ENCODE data around the gene CELSR1. TPM values are rescaled to one million over a fixed set of nuclear protein-coding genes. Genes with fewer than 3 reads are reported as not detected.
A peak's percentile ranks its signal among the peaks of the same experiment; 100 is the strongest.

CELSR1 gene
- total and polyA plus RNA-seq, 2 of the 13 experiments (the other 11 are each of a cell fraction or from before 2014, with no cell fraction given), result 0.78 to 1.8 TPM

GRCh38 chr22:46500201-46500600, 37.2 kb downstream of the CELSR1 start:
- no peak overlapping the region for H3K27ac ChIP-seq (ENCODE audit: extremely low read length, insufficient read depth, low read length)
- H3K27me3 ChIP-seq (ENCODE audit: control insufficient read depth in 1 of 2, insufficient read depth in 2 of 2, low read length in 2 of 2), result peaks cover 0 to 4% of the 10 kb centered on the region in 2 experiments; a peak in 3 of 5 replicates
- H3K36me3 ChIP-seq (replicated peaks in 1 of 2; ENCODE audit: control insufficient read depth in 1 of 2, insufficient read depth in 2 of 2, low read length in 2 of 2), result no peaks in the 10 kb centered on the region
- H2AFZ ChIP-seq (ENCODE audit: low read length), result no peak overlapping the region
- TF ChIP-seq, protein P1, sequence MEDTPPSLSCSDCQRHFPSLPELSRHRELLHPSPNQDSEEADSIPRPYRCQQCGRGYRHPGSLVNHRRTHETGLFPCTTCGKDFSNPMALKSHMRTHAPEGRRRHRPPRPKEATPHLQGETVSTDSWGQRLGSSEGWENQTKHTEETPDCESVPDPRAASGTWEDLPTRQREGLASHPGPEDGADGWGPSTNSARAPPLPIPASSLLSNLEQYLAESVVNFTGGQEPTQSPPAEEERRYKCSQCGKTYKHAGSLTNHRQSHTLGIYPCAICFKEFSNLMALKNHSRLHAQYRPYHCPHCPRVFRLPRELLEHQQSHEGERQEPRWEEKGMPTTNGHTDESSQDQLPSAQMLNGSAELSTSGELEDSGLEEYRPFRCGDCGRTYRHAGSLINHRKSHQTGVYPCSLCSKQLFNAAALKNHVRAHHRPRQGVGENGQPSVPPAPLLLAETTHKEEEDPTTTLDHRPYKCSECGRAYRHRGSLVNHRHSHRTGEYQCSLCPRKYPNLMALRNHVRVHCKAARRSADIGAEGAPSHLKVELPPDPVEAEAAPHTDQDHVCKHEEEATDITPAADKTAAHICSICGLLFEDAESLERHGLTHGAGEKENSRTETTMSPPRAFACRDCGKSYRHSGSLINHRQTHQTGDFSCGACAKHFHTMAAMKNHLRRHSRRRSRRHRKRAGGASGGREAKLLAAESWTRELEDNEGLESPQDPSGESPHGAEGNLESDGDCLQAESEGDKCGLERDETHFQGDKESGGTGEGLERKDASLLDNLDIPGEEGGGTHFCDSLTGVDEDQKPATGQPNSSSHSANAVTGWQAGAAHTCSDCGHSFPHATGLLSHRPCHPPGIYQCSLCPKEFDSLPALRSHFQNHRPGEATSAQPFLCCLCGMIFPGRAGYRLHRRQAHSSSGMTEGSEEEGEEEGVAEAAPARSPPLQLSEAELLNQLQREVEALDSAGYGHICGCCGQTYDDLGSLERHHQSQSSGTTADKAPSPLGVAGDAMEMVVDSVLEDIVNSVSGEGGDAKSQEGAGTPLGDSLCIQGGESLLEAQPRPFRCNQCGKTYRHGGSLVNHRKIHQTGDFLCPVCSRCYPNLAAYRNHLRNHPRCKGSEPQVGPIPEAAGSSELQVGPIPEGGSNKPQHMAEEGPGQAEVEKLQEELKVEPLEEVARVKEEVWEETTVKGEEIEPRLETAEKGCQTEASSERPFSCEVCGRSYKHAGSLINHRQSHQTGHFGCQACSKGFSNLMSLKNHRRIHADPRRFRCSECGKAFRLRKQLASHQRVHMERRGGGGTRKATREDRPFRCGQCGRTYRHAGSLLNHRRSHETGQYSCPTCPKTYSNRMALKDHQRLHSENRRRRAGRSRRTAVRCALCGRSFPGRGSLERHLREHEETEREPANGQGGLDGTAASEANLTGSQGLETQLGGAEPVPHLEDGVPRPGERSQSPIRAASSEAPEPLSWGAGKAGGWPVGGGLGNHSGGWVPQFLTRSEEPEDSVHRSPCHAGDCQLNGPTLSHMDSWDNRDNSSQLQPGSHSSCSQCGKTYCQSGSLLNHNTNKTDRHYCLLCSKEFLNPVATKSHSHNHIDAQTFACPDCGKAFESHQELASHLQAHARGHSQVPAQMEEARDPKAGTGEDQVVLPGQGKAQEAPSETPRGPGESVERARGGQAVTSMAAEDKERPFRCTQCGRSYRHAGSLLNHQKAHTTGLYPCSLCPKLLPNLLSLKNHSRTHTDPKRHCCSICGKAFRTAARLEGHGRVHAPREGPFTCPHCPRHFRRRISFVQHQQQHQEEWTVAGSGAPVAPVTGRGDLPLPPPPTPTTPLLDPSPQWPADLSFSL (CRISPR knock-in tag; IDR thresholded peaks at IDR 0.05), result no peak
- TF ChIP-seq YY1 (IDR thresholded peaks at IDR 0.05; ENCODE audit: insufficient read depth, insufficient replicate concordance, low read depth, low read length) (no peak), SRSF1 (optimal IDR thresholded peaks at IDR 0.05; ENCODE audit: low read depth, low read length) (no peak), HNRNPL (IDR thresholded peaks at IDR 0.05; ENCODE audit: low read depth, low read length) (0 out of 2 replicates have a peak, but pooled peaks have one; percentile 31), RFX1 (IDR thresholded peaks at IDR 0.05) (peak; percentile 54)
- no peaks in the 10 kb centered on the region for H4K20me1 ChIP-seq (ENCODE audit: insufficient read depth, low read length)
- CTCF ChIA-PET (ENCODE audit: low intra/inter-chr PET ratio, low total read pairs), result no interaction called here
- intact Hi-C loops (cut with micrococcal nuclease; ENCODE audit: unreplicated experiment) (no loop called here), in situ Hi-C loops (cut with HindIII; ENCODE audit: extremely low pct_ligation_motif_present, low pct_unique_long_range_greater_than_20kb) (no loop called here)
- FAIRE-seq, result no peak
- H3K4me1 ChIP-seq (ENCODE audit: insufficient read depth, low read length), result no peaks in the 10 kb centered on the region
- H3K4me2 ChIP-seq (ENCODE audit: low read depth, low read length), result no peak overlapping the region
- H3K4me3 ChIP-seq (replicated peaks in 1 of 3; ENCODE audit: insufficient read depth in 1 of 3, low read depth in 2 of 3, low read length in 3 of 3), result no peak overlapping the region
- no peaks in the 10 kb centered on the region for H3K79me2 ChIP-seq (ENCODE audit: insufficient read depth, low read length)
- H3K9ac ChIP-seq (ENCODE audit: insufficient read depth, low read depth, low read length), result no peak overlapping the region
- no peak for ATAC-seq
- POLR2A ChIA-PET, result no interaction called here
- no TSS peak for BruUV-seq (replicated peaks)
- no peaks in the 10 kb centered on the region for H3K9me3 ChIP-seq (ENCODE audit: low read length)
- DNase-seq (ENCODE audit: low spot score), result no peak
- 61% methylated on average over 12 of the region's 15 CpGs for WGBS (ENCODE audit: low lambda C conversion rate)
